ENCODE data around the gene ZNF532. TPM values are rescaled to one million over a fixed set of nuclear protein-coding genes. Genes with fewer than 3 reads are reported as not detected.

The ZNF532 gene
- total and polyA plus RNA-seq, 12 donors, result 11.6 to 34.8 (median 22.6) TPM

DNA sequence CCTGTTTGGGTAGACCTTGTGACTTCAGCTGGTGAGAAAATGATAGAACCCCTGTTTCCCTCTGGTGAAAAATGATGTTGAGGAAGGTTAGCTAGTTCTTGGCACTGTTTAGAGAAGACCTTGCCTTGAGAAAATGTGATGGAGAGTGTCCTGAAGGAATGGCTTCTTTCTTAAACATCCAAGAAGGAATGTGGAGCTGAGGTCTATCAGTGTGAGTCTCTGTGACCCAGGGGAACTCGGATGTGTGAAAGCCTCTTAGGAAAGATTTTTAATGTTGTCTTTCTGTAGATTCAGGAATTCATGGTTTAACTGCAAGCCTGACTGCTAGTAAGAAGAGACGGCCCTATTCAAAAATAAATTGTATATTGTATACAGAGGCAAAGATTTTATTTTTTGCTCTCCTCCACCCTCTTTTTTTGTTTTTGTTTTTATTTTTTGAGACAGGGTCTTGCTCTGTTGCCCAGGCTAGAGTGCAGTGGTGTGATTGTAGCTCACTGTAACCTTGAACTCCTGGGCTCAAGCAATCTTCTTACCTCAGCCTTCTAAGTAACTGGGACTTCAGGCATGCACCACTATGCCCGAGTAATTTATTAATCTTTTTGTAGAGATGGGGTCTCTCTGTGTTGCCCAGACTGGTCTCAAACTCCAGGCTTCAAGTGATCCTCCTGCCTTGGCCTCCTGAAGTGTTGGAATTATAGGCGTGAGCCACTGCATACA lies 87.5 kb downstream of the ZNF532 start:
- no peaks in the 10 kb centered on the region for H3K27me3 ChIP-seq
- H3K9me3 ChIP-seq (replicated peaks in 1 of 3), result no peaks in the 10 kb centered on the region
- peaks cover 6 to 10% of the 10 kb centered on the region in 2 donors for H3K4me1 ChIP-seq (replicated peaks in 1 of 2)
- H3K36me3 ChIP-seq (replicated peaks in 1 of 2), result peaks cover 0 to 6% of the 10 kb centered on the region in 2 donors
- intact Hi-C loops (cut with DNase I), result no loop called here
- no peak for DNase-seq
- H3K4me3 ChIP-seq, result no peak overlapping the region
- WGBS, 4 donors, result 88 to 98% (median 91%) methylated on average over 4 of the region's 4 CpGs
- TF ChIP-seq POLR2A (IDR thresholded peaks at IDR 0.05), result no peak
- TF ChIP-seq, protein P1, sequence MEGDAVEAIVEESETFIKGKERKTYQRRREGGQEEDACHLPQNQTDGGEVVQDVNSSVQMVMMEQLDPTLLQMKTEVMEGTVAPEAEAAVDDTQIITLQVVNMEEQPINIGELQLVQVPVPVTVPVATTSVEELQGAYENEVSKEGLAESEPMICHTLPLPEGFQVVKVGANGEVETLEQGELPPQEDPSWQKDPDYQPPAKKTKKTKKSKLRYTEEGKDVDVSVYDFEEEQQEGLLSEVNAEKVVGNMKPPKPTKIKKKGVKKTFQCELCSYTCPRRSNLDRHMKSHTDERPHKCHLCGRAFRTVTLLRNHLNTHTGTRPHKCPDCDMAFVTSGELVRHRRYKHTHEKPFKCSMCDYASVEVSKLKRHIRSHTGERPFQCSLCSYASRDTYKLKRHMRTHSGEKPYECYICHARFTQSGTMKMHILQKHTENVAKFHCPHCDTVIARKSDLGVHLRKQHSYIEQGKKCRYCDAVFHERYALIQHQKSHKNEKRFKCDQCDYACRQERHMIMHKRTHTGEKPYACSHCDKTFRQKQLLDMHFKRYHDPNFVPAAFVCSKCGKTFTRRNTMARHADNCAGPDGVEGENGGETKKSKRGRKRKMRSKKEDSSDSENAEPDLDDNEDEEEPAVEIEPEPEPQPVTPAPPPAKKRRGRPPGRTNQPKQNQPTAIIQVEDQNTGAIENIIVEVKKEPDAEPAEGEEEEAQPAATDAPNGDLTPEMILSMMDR (IDR thresholded peaks at IDR 0.05), result no peak
- H3K27ac ChIP-seq, result no peak overlapping the region

DNA sequence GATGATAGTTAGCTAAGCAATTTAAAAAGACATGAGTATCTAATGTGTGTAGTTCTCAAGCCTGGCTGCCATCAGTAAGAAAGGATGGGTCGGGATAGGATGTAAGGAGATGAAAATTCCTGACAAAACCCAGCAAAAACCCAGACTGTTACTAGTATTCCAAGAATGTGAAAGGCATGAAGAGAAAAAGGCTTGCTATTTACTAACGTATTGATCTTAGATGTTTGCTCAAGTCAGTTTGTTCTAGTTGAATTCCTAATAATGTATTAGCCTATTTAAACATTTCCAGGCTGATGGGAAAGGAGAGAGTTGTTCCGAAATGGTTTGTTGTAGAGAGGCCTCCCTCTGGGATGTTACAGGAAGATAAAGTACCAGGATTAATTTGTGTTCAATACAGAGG lies 88.2 kb downstream of the ZNF532 start:
- no peaks in the 10 kb centered on the region for H3K27me3 ChIP-seq

DNA sequence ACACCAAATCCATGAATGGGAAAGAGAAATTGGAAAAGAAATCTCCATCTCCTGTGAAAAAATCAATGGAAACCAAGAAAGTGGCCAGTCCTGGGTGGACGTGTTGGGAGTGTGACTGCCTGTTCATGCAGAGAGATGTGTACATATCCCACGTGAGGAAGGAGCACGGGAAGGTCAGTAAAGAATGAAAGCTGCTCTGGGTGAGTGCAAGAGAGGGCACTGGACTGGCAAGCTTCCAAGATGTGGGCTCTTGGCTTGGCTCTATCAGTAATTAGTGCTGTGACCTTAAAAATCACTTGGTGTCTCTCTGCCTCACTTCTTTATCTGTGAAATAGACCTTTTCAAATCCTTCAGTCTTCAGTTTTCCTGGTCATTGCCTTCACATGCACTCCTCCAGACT lies 89.0 kb downstream of the ZNF532 start:
- H3K4me1 ChIP-seq (replicated peaks in 1 of 2), result peaks cover 6 to 10% of the 10 kb centered on the region in 2 donors
- H3K27ac ChIP-seq, result no peak overlapping the region
- H3K9me3 ChIP-seq (replicated peaks in 1 of 3), result no peaks in the 10 kb centered on the region
- intact Hi-C loops (cut with DNase I), result no loop called here
- no peak overlapping the region for H3K4me3 ChIP-seq
- TF ChIP-seq, protein P1 (IDR thresholded peaks at IDR 0.05), result no peak
- no peak for TF ChIP-seq POLR2A (IDR thresholded peaks at IDR 0.05)
- peaks cover 0 to 6% of the 10 kb centered on the region in 2 donors for H3K36me3 ChIP-seq (replicated peaks in 1 of 2)
- no peaks in the 10 kb centered on the region for H3K27me3 ChIP-seq
- WGBS, 4 donors, result 17 to 31% (median 29%) methylated on average over 3 of the region's 3 CpGs
- DNase-seq, result peak; percentile 35 to 76 (median 57)

More for the DNA sequence above, 88.2 kb downstream of the ZNF532 start:
- Histone ChIP-seq H3K4me1 (replicated peaks in 1 of 2) (peaks cover 6 to 10% of the 10 kb centered on the region in 2 donors), H3K4me3 (no peak overlapping the region), H3K9me3 (replicated peaks in 1 of 3) (no peaks in the 10 kb centered on the region), H3K27ac (no peak overlapping the region), H3K36me3 (replicated peaks in 1 of 2) (peaks cover 0 to 6% of the 10 kb centered on the region in 2 donors)
- TF ChIP-seq, protein P1 (IDR thresholded peaks at IDR 0.05), result no peak
- no peak for TF ChIP-seq POLR2A (IDR thresholded peaks at IDR 0.05)
- intact Hi-C loops (cut with DNase I), result no loop called here
- 84 to 89% (median 88%) methylated on average over 3 of the region's 3 CpGs for WGBS, 4 donors
- DNase-seq, result no peak

GRCh38 chr18:58955001-58955400 lies 90.3 kb downstream of the ZNF532 start:
- Histone ChIP-seq H3K4me1 (replicated peaks in 1 of 2) (peaks cover 6 to 10% of the 10 kb centered on the region in 2 donors), H3K27ac (no peak overlapping the region), H3K4me3 (no peak overlapping the region), H3K36me3 (replicated peaks in 1 of 2) (no peaks in the 10 kb centered on the region), H3K27me3 (no peaks in the 10 kb centered on the region), H3K9me3 (replicated peaks in 1 of 3) (no peaks in the 10 kb centered on the region)
- TF ChIP-seq POLR2A (IDR thresholded peaks at IDR 0.05), result no peak
- TF ChIP-seq, protein P1 (IDR thresholded peaks at IDR 0.05), result no peak
- intact Hi-C loops (cut with DNase I), result no loop called here
- no peak for DNase-seq
- WGBS, 4 donors, result 94 to 97% (median 96%) methylated on average over 6 of the region's 6 CpGs
